Omental fat pad (tissue), 4 donors: Measurements from ENCODE around the gene CD320. TPM values are rescaled to one million over a fixed set of nuclear protein-coding genes. Genes with fewer than 3 reads are reported as not detected.

ENCODE experiments used
- ATAC-seq: fragments of 150-250 bp; one replicate; pipeline ENCODE4 v1.9.1; 2016; ENCODE audit warnings: mild to moderate bottlenecking, moderate library complexity; ENCODE audit not compliant: low FRiP score
- DNase-seq: peaks from one replicate; pipeline ENCODE4 v3.0.0-alpha.2; 2019; ENCODE audit warnings: low spot score
- CTCF ChIP-seq, 3 donors: fragments of 450-650 bp; IDR thresholded peaks; one replicate each; pipeline ENCODE4 v1.5.1; 2016 to 2017; ENCODE audit warnings: antibody characterized with exemption in 3 of 3, mild to moderate bottlenecking in 3 of 3, moderate library complexity in 2 of 3
- total RNA-seq, 4 donors: library from RNA; depleted of rRNA; stranded (reverse); fragments of >200 nt; gene quantifications; one replicate each; pipeline ENCODE4 v1.1.0, GENCODE V29; 2016

CD320 gene
- total RNA-seq, 4 donors from 2014 or later: 49.3 to 126 (median 79.3) TPM

- no peak for TF ChIP-seq CTCF (IDR thresholded peaks at IDR 0.05)
- DNase-seq (no peak), ATAC-seq (no peak)
These were observed 28.0 kb upstream of the CD320 start for GRCh38 chr19:8336072-8336569.

- no peak for TF ChIP-seq CTCF (IDR thresholded peaks at IDR 0.05)
- DNase-seq: no peak
- ATAC-seq: peak; percentile 13
These were observed 27.3 kb upstream of the CD320 start for GRCh38 chr19:8335343-8336071.

GRCh38 chr19:8334458-8335342 is 26.5 kb upstream of the CD320 start:
- TF ChIP-seq CTCF (IDR thresholded peaks at IDR 0.05): no peak
- peak; percentile 39 for ATAC-seq
- no peak for DNase-seq

GRCh38 chr19:8333767-8334457 is 25.8 kb upstream of the CD320 start:
- no peak for DNase-seq
- ATAC-seq: no peak
- TF ChIP-seq CTCF (IDR thresholded peaks at IDR 0.05): no peak

- no peak for TF ChIP-seq CTCF (IDR thresholded peaks at IDR 0.05)
- no peak for DNase-seq
- ATAC-seq: no peak
These were observed 25.0 kb upstream of the CD320 start for GRCh38 chr19:8332976-8333766.

- ATAC-seq: no peak
- DNase-seq: no peak
- no peak for TF ChIP-seq CTCF (IDR thresholded peaks at IDR 0.05)
These were observed 23.2 kb upstream of the CD320 start for GRCh38 chr19:8331263-8331845.
